Memory B cell (primary cell): ENCODE results near the gene KREMEN1.

ENCODE experiments used
- ATAC-seq: fragments of 150-1000 bp; cut with Tn5 transposase; 2 replicates; pipeline ENCODE4 v1.10.0; 2021; ENCODE audit warnings: low read depth, mild to moderate bottlenecking, moderate library complexity
- DNase-seq, 2 donors: peaks; one replicate each; pipeline ENCODE4 v3.0.0; 2022; ENCODE audit warnings: low spot score in 2 of 2
- H3K27ac Mint-ChIP-seq: one replicate; pipeline ENCODE4 v1.8.0; 2022; ENCODE audit warnings: mild to moderate bottlenecking, moderate library complexity, mixed read lengths
- H3K27me3 Mint-ChIP-seq: one replicate; pipeline ENCODE4 v1.8.0; 2022; ENCODE audit warnings: mixed read lengths
- H3K36me3 Mint-ChIP-seq: one replicate; pipeline ENCODE4 v1.8.0; 2022; ENCODE audit warnings: mild to moderate bottlenecking, mixed read lengths
- H3K4me1 Mint-ChIP-seq: one replicate; pipeline ENCODE4 v1.8.0; 2022; ENCODE audit warnings: mixed read lengths
- H3K4me3 Mint-ChIP-seq: one replicate; pipeline ENCODE4 v1.8.0; 2022; ENCODE audit warnings: mild to moderate bottlenecking, moderate library complexity, mixed read lengths
- H3K9me3 Mint-ChIP-seq: one replicate; pipeline ENCODE4 v1.8.0; 2022; ENCODE audit warnings: mixed read lengths

The KREMEN1 gene

DNA sequence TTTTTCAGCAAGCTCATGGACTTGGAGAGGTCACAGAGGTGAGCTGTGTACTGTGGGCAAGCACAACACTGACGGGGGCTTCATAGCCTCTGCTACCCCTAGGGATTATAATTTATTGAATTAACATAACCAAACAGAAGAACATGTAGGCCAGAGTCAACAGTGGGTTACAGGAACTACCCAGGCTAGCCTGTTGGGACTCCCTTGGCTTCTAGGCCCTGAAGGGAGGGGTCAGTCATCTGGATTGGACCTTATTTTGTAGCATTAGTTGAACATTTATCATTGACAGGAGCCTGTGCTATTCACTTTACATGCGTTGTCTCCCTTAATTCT, 56.9 kb downstream of the KREMEN1 start:
- no peak overlapping the region for H3K27ac Mint-ChIP-seq
- H3K27me3 Mint-ChIP-seq = peaks cover 8% of the 10 kb centered on the region
- peaks cover 2% of the 10 kb centered on the region for H3K36me3 Mint-ChIP-seq

GRCh38 chr22:29130476-29130875, 57.6 kb downstream of the KREMEN1 start:
- Mint-ChIP-seq H3K27me3 (peaks cover 12% of the 10 kb centered on the region), H3K4me1 (no peaks in the 10 kb centered on the region), H3K4me3 (no peak overlapping the region), H3K9me3 (peaks cover 2% of the 10 kb centered on the region), H3K36me3 (peaks cover 2% of the 10 kb centered on the region), H3K27ac (no peak overlapping the region)
- ATAC-seq (no peak), DNase-seq (no peak)

More for the DNA sequence above, 56.9 kb downstream of the KREMEN1 start:
- Mint-ChIP-seq H3K4me1 (no peaks in the 10 kb centered on the region), H3K9me3 (peaks cover 2% of the 10 kb centered on the region), H3K4me3 (no peak overlapping the region)
- no peak for ATAC-seq
- DNase-seq = no peak

GRCh38 chr22:29133603-29134133, 60.8 kb downstream of the KREMEN1 start:
- Mint-ChIP-seq H3K4me1 (no peaks in the 10 kb centered on the region), H3K27ac (no peak overlapping the region), H3K27me3 (peaks cover 14% of the 10 kb centered on the region), H3K9me3 (peaks cover 2% of the 10 kb centered on the region), H3K36me3 (peaks cover 2% of the 10 kb centered on the region), H3K4me3 (no peak overlapping the region)
- no peak for DNase-seq
- no peak for ATAC-seq

DNA sequence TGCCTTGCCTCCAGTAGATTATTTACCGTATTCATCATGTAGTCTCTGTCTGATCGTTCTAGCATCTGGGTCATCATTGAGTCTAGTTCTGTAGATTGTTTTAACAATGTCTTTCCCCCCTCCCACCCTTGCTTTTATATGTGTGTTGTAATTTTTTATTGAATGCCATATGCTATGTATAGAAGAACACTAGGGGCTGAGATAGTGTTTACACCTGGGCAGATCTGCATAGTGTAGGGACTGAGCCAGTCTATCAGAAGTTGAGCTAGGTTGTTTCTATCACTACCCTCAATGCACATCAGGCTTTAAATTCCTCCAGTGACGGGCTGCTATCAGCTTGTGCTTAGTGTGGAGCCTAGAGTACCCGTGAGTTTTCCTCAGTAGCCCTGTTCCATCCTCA, 61.6 kb downstream of the KREMEN1 start:
- H3K9me3 Mint-ChIP-seq = peaks cover 2% of the 10 kb centered on the region
- H3K36me3 Mint-ChIP-seq = peaks cover 2% of the 10 kb centered on the region
- ATAC-seq = no peak
- H3K27me3 Mint-ChIP-seq = peaks cover 15% of the 10 kb centered on the region
- H3K4me3 Mint-ChIP-seq = no peak overlapping the region
- H3K27ac Mint-ChIP-seq = no peak overlapping the region
- no peaks in the 10 kb centered on the region for H3K4me1 Mint-ChIP-seq
- no peak for DNase-seq

DNA sequence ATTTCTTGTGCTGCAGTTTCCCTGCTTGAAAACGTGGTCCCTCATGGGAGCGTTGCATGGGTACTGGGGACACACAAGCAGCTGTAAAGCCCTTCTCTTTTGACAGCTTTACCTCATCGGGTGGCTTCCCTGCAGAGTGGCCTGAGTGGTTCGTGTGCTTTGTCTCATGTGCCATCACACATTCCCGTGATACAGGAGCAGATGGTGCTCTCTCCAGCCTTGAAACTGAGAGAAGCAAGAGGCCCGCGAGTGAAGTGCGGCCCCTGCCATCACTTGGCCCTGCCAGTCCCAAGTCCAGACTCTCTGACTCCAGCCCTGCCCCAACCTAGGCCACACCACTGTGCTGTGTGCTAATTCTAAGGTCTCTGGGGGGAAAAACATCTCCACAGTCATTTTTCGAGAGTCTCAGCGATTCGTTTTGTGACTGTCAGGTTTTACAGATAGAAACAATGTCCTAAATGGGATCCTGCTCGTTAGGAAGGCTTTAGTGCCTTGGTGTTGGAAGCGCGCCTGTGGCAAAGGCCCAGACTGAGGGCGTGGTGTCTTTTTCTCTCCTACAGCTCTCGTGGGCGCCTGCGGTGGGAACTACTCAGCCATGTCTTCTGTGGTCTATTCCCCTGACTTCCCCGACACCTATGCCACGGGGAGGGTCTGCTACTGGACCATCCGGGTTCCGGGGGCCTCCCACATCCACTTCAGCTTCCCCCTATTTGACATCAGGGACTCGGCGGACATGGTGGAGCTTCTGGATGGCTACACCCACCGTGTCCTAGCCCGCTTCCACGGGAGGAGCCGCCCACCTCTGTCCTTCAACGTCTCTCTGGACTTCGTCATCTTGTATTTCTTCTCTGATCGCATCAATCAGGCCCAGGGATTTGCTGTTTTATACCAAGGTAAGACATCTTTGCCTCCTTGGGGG, 64.2 kb downstream of the KREMEN1 start:
- Mint-ChIP-seq H3K4me1 (no peaks in the 10 kb centered on the region), H3K27me3 (peaks cover 20% of the 10 kb centered on the region), H3K36me3 (peaks cover 2% of the 10 kb centered on the region), H3K9me3 (peaks cover 2% of the 10 kb centered on the region), H3K4me3 (no peak overlapping the region), H3K27ac (no peak overlapping the region)
- DNase-seq (no peak), ATAC-seq (no peak)

- Mint-ChIP-seq H3K4me3 (no peak overlapping the region), H3K27me3 (peaks cover 18% of the 10 kb centered on the region), H3K36me3 (peaks cover 1% of the 10 kb centered on the region), H3K4me1 (no peaks in the 10 kb centered on the region), H3K9me3 (peaks cover 1% of the 10 kb centered on the region), H3K27ac (no peak overlapping the region)
- DNase-seq = no peak
- ATAC-seq = no peak
These were observed 65.9 kb downstream of the KREMEN1 start for GRCh38 chr22:29138556-29139305.

DNA sequence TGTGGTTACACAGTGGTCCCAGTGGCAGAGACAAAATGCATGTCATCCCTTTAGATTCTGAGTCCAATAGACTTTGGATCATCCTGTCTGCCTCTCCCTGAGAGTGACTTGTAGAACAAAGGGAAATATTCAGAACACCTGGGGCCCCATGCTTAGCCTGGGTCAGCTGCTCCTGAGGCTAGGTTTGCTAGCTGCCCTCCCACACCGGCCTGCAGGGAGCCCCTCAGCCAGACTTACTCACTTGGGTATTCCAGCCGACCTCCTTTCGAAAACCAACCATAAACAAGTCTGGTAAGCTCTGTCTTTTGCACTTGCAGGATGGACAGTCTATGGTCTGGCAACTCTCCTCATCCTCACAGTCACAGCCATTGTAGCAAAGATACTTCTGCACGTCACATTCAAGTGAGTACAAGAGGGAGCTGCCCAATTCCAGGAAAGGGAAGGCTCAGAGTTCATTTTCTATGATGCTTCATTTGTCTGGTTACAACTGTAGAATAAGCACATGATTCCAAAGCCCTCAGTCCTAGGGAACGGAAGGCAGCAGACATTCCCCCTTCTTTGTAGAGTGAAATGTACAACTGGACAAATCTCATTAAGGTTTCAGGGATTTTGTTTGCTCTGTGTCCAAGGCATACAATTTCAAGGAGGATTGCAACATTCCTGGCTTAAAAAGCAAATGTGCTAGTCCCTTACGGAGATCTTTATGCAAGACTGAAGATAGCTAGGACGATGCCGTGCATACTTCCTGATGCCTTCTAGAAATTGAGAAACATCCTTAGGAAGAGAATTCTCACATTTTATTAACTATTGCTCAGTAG, 67.3 kb downstream of the KREMEN1 start:
- no peak for DNase-seq
- no peak overlapping the region for H3K27ac Mint-ChIP-seq
- H3K4me1 Mint-ChIP-seq = no peaks in the 10 kb centered on the region
- H3K4me3 Mint-ChIP-seq = no peak overlapping the region
- H3K36me3 Mint-ChIP-seq = no peaks in the 10 kb centered on the region
- peaks cover 8% of the 10 kb centered on the region for H3K27me3 Mint-ChIP-seq
- H3K9me3 Mint-ChIP-seq = no peaks in the 10 kb centered on the region
- no peak for ATAC-seq

- no peaks in the 10 kb centered on the region for H3K36me3 Mint-ChIP-seq
- DNase-seq = no peak
- H3K9me3 Mint-ChIP-seq = no peaks in the 10 kb centered on the region
- no peak for ATAC-seq
- no peak overlapping the region for H3K4me3 Mint-ChIP-seq
- H3K27ac Mint-ChIP-seq = no peak overlapping the region
- peaks cover 8% of the 10 kb centered on the region for H3K27me3 Mint-ChIP-seq
- no peaks in the 10 kb centered on the region for H3K4me1 Mint-ChIP-seq
These were observed 68.3 kb downstream of the KREMEN1 start for GRCh38 chr22:29141078-29141688.

GRCh38 chr22:29142116-29142515, 69.3 kb downstream of the KREMEN1 start:
- Mint-ChIP-seq H3K4me3 (no peak overlapping the region), H3K27ac (no peak overlapping the region), H3K9me3 (no peaks in the 10 kb centered on the region), H3K4me1 (no peaks in the 10 kb centered on the region), H3K27me3 (peaks cover 9% of the 10 kb centered on the region), H3K36me3 (no peaks in the 10 kb centered on the region)
- DNase-seq (no peak), ATAC-seq (no peak)

DNA sequence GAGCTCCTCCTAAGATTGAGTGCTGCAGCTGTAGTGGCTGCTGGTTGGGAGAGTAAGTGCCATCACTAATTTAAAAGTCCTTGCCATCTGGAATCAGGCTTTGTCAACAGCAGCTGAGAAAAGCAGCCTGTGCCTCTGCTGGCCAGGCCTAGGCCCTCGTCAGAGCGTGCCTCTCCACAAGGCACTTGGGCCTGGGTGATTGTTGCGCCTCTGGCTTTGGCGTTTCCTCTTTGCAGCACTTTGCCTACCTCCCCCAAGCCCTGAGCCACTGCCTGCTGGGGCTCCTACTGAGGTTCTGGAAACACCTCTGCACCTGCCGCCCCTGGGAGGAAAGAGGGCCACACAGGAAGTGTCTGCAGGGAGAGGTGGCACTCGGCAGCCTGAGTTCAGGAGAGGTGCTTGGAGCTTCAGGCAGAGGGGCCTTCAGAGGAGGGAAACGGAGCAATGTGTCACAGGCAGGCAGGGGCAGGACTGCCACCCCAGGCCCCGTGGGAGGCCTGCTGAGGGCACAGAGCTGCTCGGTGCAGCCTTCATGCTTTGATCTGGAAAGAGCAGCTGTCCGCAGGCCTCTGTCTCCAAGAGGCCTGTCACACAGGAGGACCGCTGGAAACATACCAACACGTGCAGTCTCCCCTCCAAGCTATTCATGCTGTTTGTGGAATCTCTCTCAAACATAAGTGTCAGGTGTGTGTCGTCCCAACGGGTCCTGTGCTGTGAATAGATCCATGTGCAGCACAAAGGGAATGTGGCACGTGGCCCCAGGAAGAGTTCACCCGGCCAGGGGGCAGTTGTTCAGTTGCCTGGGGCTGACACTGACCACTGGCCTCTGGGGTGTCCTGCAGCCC, 71.3 kb downstream of the KREMEN1 start:
- no peak for ATAC-seq
- Mint-ChIP-seq H3K36me3 (no peaks in the 10 kb centered on the region), H3K4me1 (no peaks in the 10 kb centered on the region), H3K4me3 (no peak overlapping the region), H3K27me3 (peaks cover 9% of the 10 kb centered on the region), H3K9me3 (no peaks in the 10 kb centered on the region), H3K27ac (no peak overlapping the region)
- no peak for DNase-seq

GRCh38 chr22:29144786-29145160, 71.9 kb downstream of the KREMEN1 start:
- peaks cover 9% of the 10 kb centered on the region for H3K27me3 Mint-ChIP-seq
- no peaks in the 10 kb centered on the region for H3K9me3 Mint-ChIP-seq
- no peak overlapping the region for H3K4me3 Mint-ChIP-seq
- ATAC-seq = no peak
- H3K36me3 Mint-ChIP-seq = no peaks in the 10 kb centered on the region
- DNase-seq = no peak
- no peaks in the 10 kb centered on the region for H3K4me1 Mint-ChIP-seq
- no peak overlapping the region for H3K27ac Mint-ChIP-seq

GRCh38 chr22:29145321-29146072, 72.7 kb downstream of the KREMEN1 start:
- no peak overlapping the region for H3K4me3 Mint-ChIP-seq
- no peaks in the 10 kb centered on the region for H3K4me1 Mint-ChIP-seq
- no peak for DNase-seq
- ATAC-seq = no peak
- H3K27me3 Mint-ChIP-seq = peaks cover 9% of the 10 kb centered on the region
- H3K27ac Mint-ChIP-seq = no peak overlapping the region
- H3K9me3 Mint-ChIP-seq = no peaks in the 10 kb centered on the region
- H3K36me3 Mint-ChIP-seq = no peaks in the 10 kb centered on the region
